ENCODE measurements around the gene SPON2.

GRCh38 chr4:1172971-1173757, 781 bp upstream of the SPON2 start:
- TF ChIP-seq POLR2A (IDR thresholded peaks at IDR 0.05; ENCODE audit: low read depth, low read length) (no peak), POLR2AphosphoS5 (IDR thresholded peaks at IDR 0.05; ENCODE audit: low read depth, low read length) (no peak), TAF1 (IDR thresholded peaks at IDR 0.05; ENCODE audit: borderline replicate concordance, low read depth, low read length) (no peak)

All from GM12892 (cell line).